ENCODE data around the gene IKZF3. TPM values are rescaled to one million over a fixed set of nuclear protein-coding genes. Genes with fewer than 3 reads are reported as not detected.

The IKZF3 gene
- total RNA-seq (2022; extraction: Qiagen RNA extraction), result not detected in 5 replicates

GRCh38 chr17:39863918-39864746 is at the start of gene IKZF3:
Gene IKZF3 (minus strand): TSS chr17:39864312. CDS start chr17:39864126, 186 bp downstream.

GRCh38 chr17:39867880-39868553 is 3.9 kb upstream of the IKZF3 start, which contains the start of gene ZPBP2:
Gene ZPBP2 (plus strand): TSS chr17:39868202. CDS start chr17:39868355, 153 bp downstream.

GRCh38 chr17:39737760-39738567 is 126.1 kb downstream of the IKZF3 start, which contains the start of gene GRB7:
Gene GRB7 (plus strand): TSS chr17:39737938. CDS start chr17:39742302, 4,364 bp downstream.

GRCh38 chr17:39730095-39730921 is 133.8 kb downstream of the IKZF3 start, which contains the start of gene MIEN1:
Gene MIEN1 (minus strand): TSS chr17:39730532. CDS start chr17:39730495, 37 bp downstream.

Other genes starting within 250 kb of the IKZF3 start
- gene PPP1R1B, start 237.4 kb downstream of the IKZF3 start, total RNA-seq (2022; extraction: Qiagen RNA extraction), result 0.09 TPM in 1 of 5 replicates, not detected in the others
- 53.6 to 62.7 TPM (median 60.6 TPM) in 5 replicates for gene STARD3, start 227.2 kb downstream of the IKZF3 start, total RNA-seq (2022; extraction: Qiagen RNA extraction)
- 0.52 to 1.4 TPM (median 0.92 TPM) in 5 replicates for gene TCAP, start 199.0 kb downstream of the IKZF3 start, total RNA-seq (2022; extraction: Qiagen RNA extraction)
- 0.13 to 0.21 TPM (median 0.20 TPM) in 3 of 5 replicates, not detected in the others for gene PNMT, start 195.9 kb downstream of the IKZF3 start, total RNA-seq (2022; extraction: Qiagen RNA extraction)
- 6.7 to 8.3 TPM (median 8.1 TPM) in 5 replicates for gene PGAP3, start 176.3 kb downstream of the IKZF3 start, total RNA-seq (2022; extraction: Qiagen RNA extraction)
- gene ERBB2, start 164.2 kb downstream of the IKZF3 start, total RNA-seq (2022; extraction: Qiagen RNA extraction), result 29.6 to 39.0 TPM (median 38.1 TPM) in 5 replicates
- 89.2 to 101 TPM (median 94.6 TPM) in 5 replicates for gene MIEN1, start 133.8 kb downstream of the IKZF3 start, total RNA-seq (2022; extraction: Qiagen RNA extraction)
- 3.9 to 7.3 TPM (median 6.6 TPM) in 5 replicates for gene GRB7, start 126.4 kb downstream of the IKZF3 start, total RNA-seq (2022; extraction: Qiagen RNA extraction)
- gene ZPBP2, start 3.9 kb upstream of the IKZF3 start, total RNA-seq (2022; extraction: Qiagen RNA extraction), result not detected in 5 replicates
- gene GSDMB, start 54.3 kb upstream of the IKZF3 start, total RNA-seq (2022; extraction: Qiagen RNA extraction), result 1.9 to 2.8 TPM (median 2.4 TPM) in 5 replicates
- 30.9 to 48.5 TPM (median 42.9 TPM) in 5 replicates for gene ORMDL3, start 63.3 kb upstream of the IKZF3 start, total RNA-seq (2022; extraction: Qiagen RNA extraction)
- gene LRRC3C, start 63.4 kb upstream of the IKZF3 start, total RNA-seq (2022; extraction: Qiagen RNA extraction), result not detected in 5 replicates
- gene GSDMA, start 98.7 kb upstream of the IKZF3 start, total RNA-seq (2022; extraction: Qiagen RNA extraction), result not detected in 5 replicates
- 142 to 176 TPM (median 168 TPM) in 5 replicates for gene PSMD3, start 116.5 kb upstream of the IKZF3 start, total RNA-seq (2022; extraction: Qiagen RNA extraction)
- 0.06 to 0.30 TPM (median 0.20 TPM) in 4 of 5 replicates, not detected in the other for gene CSF3, start 151.1 kb upstream of the IKZF3 start, total RNA-seq (2022; extraction: Qiagen RNA extraction)
- gene MED24, start 190.1 kb upstream of the IKZF3 start, total RNA-seq (2022; extraction: Qiagen RNA extraction), result 41.3 to 58.6 TPM (median 56.3 TPM) in 5 replicates
- gene THRA, start 198.7 kb upstream of the IKZF3 start, total RNA-seq (2022; extraction: Qiagen RNA extraction), result 13.4 to 20.8 TPM (median 19.2 TPM) in 5 replicates
- 8.5 to 11.8 TPM (median 10.9 TPM) in 5 replicates for gene NR1D1, start 236.3 kb upstream of the IKZF3 start, total RNA-seq (2022; extraction: Qiagen RNA extraction)